PC-3 (cell line): ENCODE measurements around the gene USP8. TPM values are rescaled to one million over a fixed set of nuclear protein-coding genes. Genes with fewer than 3 reads are reported as not detected.

Experiments used
- ATAC-seq: fragments of 200-7000 bp; cut with Tn5 transposase; 2 replicates; pipeline ENCODE4 v1.9.1; 2020; ENCODE audit warnings: mild to moderate bottlenecking, moderate library complexity
- BruUV-seq: library from RNA; stranded (reverse); fragments of 400-500 nt; replicated peaks from 2 replicates; lab custom pipeline; 2021; lab: Mats Ljungman, UMichigan
- CTCF ChIA-PET: fragments of 300-600 bp; sonication (Branson Sonifier 250); formaldehyde crosslinking; loops from one replicate; lab custom pipeline; 2022; ENCODE audit warnings: antibody characterized with exemption; lab: Charles Lee
- POLR2A ChIA-PET: fragments of 300-600 bp; sonication (Branson Sonifier 250); formaldehyde crosslinking; loops from one replicate; lab custom pipeline; 2022; ENCODE audit warnings: antibody characterized with exemption; ENCODE audit not compliant: unreplicated experiment; lab: Charles Lee
- DNase-seq: peaks from one replicate; pipeline ENCODE4 v3.0.0-alpha.2; 2015
- H2AFZ ChIP-seq: fragments of 300-600 bp; sonication (generic); 2 replicates; pipeline ENCODE4 v1.6.0; 2016; ENCODE audit warnings: antibody characterized with exemption, low read length
- H3F3A ChIP-seq: fragments of 300-600 bp; sonication (generic); one replicate; pipeline ENCODE4 v1.6.0; 2017; ENCODE audit warnings: antibody characterized with exemption, low read length, control low read depth, mild to moderate bottlenecking; ENCODE audit not compliant: unreplicated experiment
- H3K27ac ChIP-seq: fragments of 300-600 bp; sonication (generic); 2 replicates; pipeline ENCODE4 v1.5.1; 2016; ENCODE audit warnings: mild to moderate bottlenecking, low read length
- H3K27me3 ChIP-seq: fragments of 300-600 bp; sonication (generic); 2 replicates; pipeline ENCODE4 v1.6.1; 2016; ENCODE audit warnings: low read length, mixed read lengths
- H3K36me3 ChIP-seq: fragments of 300-600 bp; sonication (generic); 2 replicates; pipeline ENCODE4 v1.6.1; 2016; ENCODE audit warnings: low read depth, mixed run types, low read length, mixed read lengths
- H3K4me1 ChIP-seq: fragments of 300-600 bp; sonication (generic); 2 replicates; pipeline ENCODE4 v1.5.1; 2016; ENCODE audit warnings: low read length; ENCODE audit not compliant: insufficient read depth
- H3K4me2 ChIP-seq: fragments of 300-600 bp; sonication (generic); 2 replicates; pipeline ENCODE4 v1.6.0; 2016; ENCODE audit warnings: low read length
- H3K4me3 ChIP-seq: fragments of 300-600 bp; sonication (generic); 2 replicates; pipeline ENCODE4 v1.5.1; 2016; ENCODE audit warnings: mild to moderate bottlenecking, low read length, mixed read lengths
- H3K79me2 ChIP-seq: fragments of 300-600 bp; sonication (generic); 2 replicates; pipeline ENCODE4 v1.6.1; 2017; ENCODE audit warnings: low read length, mixed read lengths
- H3K9ac ChIP-seq: fragments of 300-600 bp; sonication (generic); 2 replicates; pipeline ENCODE4 v1.6.0; 2016; ENCODE audit warnings: mild to moderate bottlenecking, low read length
- H3K9me2 ChIP-seq: fragments of 300-600 bp; sonication (generic); replicated peaks from 2 replicates; pipeline ENCODE4 v1.6.1; 2016; ENCODE audit warnings: mixed run types, low read length, mixed read lengths
- H3K9me3 ChIP-seq: fragments of 300-600 bp; sonication (generic); 2 replicates; pipeline ENCODE4 v1.6.1; 2016; ENCODE audit warnings: low read length, mixed read lengths
- H4K20me1 ChIP-seq: fragments of 300-600 bp; sonication (generic); 2 replicates; pipeline ENCODE4 v1.6.1; 2016; ENCODE audit warnings: low read length, mixed read lengths
- EZH2 ChIP-seq: fragments of 300-600 bp; sonication (generic); IDR thresholded peaks from one replicate; pipeline ENCODE4 v1.6.1; 2017; ENCODE audit warnings: antibody characterized with exemption, mild to moderate bottlenecking, low read length; ENCODE audit not compliant: unreplicated experiment
- EZH2phosphoT487 ChIP-seq: fragments of 300-600 bp; sonication (generic); IDR thresholded peaks from 2 replicates; pipeline ENCODE4 v1.6.1; 2018; ENCODE audit warnings: mild to moderate bottlenecking, antibody characterized with exemption, low read length, borderline replicate concordance
- intact Hi-C: fragments of 100-400 bp; cut with micrococcal nuclease; formaldehyde crosslinking; loops from 2 replicates; pipeline ENCODE4 v1.9.0; 2023
- total RNA-seq: library from RNA; depleted of rRNA; stranded (reverse); fragments of >200 nt; gene quantifications from 2 replicates; pipeline ENCODE4 v1.2.3, GENCODE V29; 2014
- TF ChIP-seq, protein P1 (sequence below): fragments of 300-600 bp; sonication (generic); conservative IDR thresholded peaks from 2 replicates; pipeline ENCODE4 v1.5.1; 2017; ENCODE audit warnings: antibody characterized with exemption, low read depth, mild to moderate bottlenecking, low read length

The USP8 gene
- total RNA-seq, 1 experiment from 2014 or later = 24.6 TPM

DNA sequence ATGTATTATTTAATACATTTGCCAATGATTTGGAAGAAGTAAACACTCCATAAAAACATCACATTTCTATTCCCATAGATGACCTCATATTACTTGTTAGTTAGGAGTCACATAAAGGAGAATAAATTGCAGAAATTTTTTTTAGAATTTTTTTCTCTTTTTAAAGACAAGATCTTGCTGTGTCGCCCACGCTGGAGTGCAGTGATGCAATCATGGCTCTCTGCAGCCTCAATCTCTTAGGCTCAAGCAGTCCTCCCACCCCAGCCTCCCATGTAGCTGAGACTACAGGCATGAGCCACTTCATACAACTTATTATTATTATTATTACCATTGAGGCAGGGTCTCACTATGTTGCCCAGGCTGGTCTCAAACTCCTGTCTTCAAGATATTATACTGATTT lies 12.3 kb upstream of the USP8 start:
- no peaks in the 10 kb centered on the region for H3K27me3 ChIP-seq
- POLR2A ChIA-PET = no interaction called here
- no peaks in the 10 kb centered on the region for H4K20me1 ChIP-seq
- H3K36me3 ChIP-seq = no peaks in the 10 kb centered on the region
- H3K4me2 ChIP-seq = no peak overlapping the region
- no peaks in the 10 kb centered on the region for H3K79me2 ChIP-seq
- no peak overlapping the region for H3K9ac ChIP-seq
- TF ChIP-seq EZH2 (no peak), EZH2phosphoT487 (no peak)
- TF ChIP-seq, protein P1, sequence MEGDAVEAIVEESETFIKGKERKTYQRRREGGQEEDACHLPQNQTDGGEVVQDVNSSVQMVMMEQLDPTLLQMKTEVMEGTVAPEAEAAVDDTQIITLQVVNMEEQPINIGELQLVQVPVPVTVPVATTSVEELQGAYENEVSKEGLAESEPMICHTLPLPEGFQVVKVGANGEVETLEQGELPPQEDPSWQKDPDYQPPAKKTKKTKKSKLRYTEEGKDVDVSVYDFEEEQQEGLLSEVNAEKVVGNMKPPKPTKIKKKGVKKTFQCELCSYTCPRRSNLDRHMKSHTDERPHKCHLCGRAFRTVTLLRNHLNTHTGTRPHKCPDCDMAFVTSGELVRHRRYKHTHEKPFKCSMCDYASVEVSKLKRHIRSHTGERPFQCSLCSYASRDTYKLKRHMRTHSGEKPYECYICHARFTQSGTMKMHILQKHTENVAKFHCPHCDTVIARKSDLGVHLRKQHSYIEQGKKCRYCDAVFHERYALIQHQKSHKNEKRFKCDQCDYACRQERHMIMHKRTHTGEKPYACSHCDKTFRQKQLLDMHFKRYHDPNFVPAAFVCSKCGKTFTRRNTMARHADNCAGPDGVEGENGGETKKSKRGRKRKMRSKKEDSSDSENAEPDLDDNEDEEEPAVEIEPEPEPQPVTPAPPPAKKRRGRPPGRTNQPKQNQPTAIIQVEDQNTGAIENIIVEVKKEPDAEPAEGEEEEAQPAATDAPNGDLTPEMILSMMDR = no peak
- DNase-seq = no peak
- H3K9me3 ChIP-seq = no peaks in the 10 kb centered on the region
- intact Hi-C loops = no loop called here
- no peak overlapping the region for H3K27ac ChIP-seq
- no peak for ATAC-seq
- no peaks in the 10 kb centered on the region for H3K9me2 ChIP-seq
- no peaks in the 10 kb centered on the region for H3F3A ChIP-seq
- BruUV-seq = no TSS peak
- H3K4me1 ChIP-seq = no peaks in the 10 kb centered on the region
- H3K4me3 ChIP-seq = no peak overlapping the region
- H2AFZ ChIP-seq = no peak overlapping the region
- CTCF ChIA-PET = no interaction called here

DNA sequence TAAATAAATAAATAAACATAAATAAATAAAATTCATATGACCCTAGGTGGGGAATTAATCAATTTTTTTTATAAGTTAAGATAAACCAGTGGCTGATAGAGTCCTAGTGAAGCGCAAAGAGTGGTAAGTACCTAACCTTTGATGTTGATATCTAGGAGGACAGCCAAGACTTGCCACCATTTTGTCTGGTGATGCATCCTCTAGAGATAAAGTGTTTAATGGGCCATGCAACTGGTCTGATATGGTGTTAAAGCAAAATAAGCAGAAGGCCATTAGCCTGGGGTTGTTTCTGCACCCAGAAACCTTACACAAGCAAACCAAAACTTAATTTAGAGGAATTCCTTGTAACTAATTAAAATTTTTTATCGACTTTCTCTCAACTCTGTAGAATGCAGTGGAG lies 9.6 kb upstream of the USP8 start:
- ATAC-seq = no peak
- DNase-seq = no peak
- TF ChIP-seq, protein P1 = no peak
- no peak for TF ChIP-seq EZH2
- no peak for TF ChIP-seq EZH2phosphoT487
- H3K4me1 ChIP-seq = no peaks in the 10 kb centered on the region
- H3K9me2 ChIP-seq = no peaks in the 10 kb centered on the region
- H4K20me1 ChIP-seq = no peaks in the 10 kb centered on the region
- H3K36me3 ChIP-seq = no peaks in the 10 kb centered on the region
- no peaks in the 10 kb centered on the region for H3K9me3 ChIP-seq
- intact Hi-C loops = no loop called here
- H3K27me3 ChIP-seq = no peaks in the 10 kb centered on the region
- ChIA-PET CTCF (no interaction called here), POLR2A (no interaction called here)
- no peaks in the 10 kb centered on the region for H3K79me2 ChIP-seq
- H3F3A ChIP-seq = no peaks in the 10 kb centered on the region
- no peak overlapping the region for H3K9ac ChIP-seq
- H2AFZ ChIP-seq = no peak overlapping the region
- no TSS peak for BruUV-seq
- H3K4me2 ChIP-seq = no peak overlapping the region
- H3K4me3 ChIP-seq = no peak overlapping the region
- H3K27ac ChIP-seq = no peak overlapping the region

GRCh38 chr15:50415752-50416404 lies 8.3 kb upstream of the USP8 start:
- Histone ChIP-seq H3K9ac (no peak overlapping the region), H3K9me2 (no peaks in the 10 kb centered on the region), H3K79me2 (no peaks in the 10 kb centered on the region), H3F3A (no peaks in the 10 kb centered on the region), H3K4me3 (no peak overlapping the region), H3K27me3 (no peaks in the 10 kb centered on the region), H2AFZ (no peak overlapping the region), H3K4me2 (no peak overlapping the region), H4K20me1 (no peaks in the 10 kb centered on the region), H3K4me1 (no peaks in the 10 kb centered on the region), H3K36me3 (no peaks in the 10 kb centered on the region), H3K27ac (no peak overlapping the region), H3K9me3 (no peaks in the 10 kb centered on the region)
- ChIA-PET CTCF (interaction anchor here (0.5 to 0.7 kb wide), 2 partner anchors 391 to 1538 kb away, joined by 7 to 12 read pairs; partner anchors contain the start of gene EID1), POLR2A (interaction anchor here (0.6 kb wide), 1 partner anchor 8 kb away, joined by 5 read pairs; no protein-coding TSS in a partner anchor)
- intact Hi-C loops = no loop called here
- TF ChIP-seq EZH2phosphoT487 = no peak
- TF ChIP-seq EZH2 = no peak
- TF ChIP-seq, protein P1 = no peak
- DNase-seq (no peak), ATAC-seq (no peak)
- no TSS peak for BruUV-seq
